ENCODE results near the gene CFAP46.
"Not testable (repeated sequence)": the region's sequence is repeated elsewhere in the genome, so short reads cannot be mapped to it uniquely, and the experiment has no call there.

CFAP46 gene

DNA sequence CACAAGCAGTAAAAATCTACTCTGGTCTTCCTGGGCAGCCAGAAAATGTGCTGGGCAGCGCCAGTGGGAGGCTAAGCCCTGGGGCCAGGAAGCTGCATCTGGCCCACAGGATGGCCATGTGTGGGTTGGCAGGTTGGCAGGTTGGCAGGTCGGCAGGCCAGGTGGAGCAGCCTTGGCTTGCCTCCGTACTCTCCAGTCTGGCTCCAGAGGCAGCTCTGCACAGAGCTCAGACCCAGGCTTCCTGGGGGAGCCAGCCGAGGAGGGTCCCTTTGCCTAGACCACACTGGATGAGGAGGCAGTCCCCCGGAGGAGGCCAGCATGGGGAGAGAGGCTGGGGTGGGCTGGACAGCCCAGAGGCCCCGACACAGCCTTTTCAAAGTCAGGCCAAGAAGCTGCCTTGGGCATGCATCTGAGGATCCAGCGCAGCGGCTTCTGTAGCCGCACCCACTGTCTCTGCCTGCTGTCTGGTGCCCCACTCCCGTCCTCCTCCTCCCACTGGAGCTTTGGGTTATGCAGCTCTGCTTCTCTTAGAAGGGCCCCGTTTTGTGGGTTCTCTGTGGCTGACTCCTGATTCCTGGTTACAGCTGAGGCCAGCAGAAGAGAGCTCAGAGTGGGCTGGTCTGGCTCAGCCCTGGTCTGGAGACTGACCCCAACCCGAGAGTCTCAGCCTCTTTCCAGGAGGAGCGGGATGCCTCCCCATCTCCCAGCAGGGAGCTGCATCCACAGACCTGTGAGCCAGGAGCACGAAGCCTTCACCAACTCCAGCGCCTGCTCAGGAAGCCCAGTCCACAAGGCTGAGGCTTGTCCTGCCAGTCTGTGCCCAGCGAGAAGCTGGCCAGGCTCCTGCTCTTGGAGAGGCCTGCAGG, 44.6 kb downstream of the CFAP46 start:
- intact Hi-C loops (cut with DNase I): no loop called here
- peak in 4 of 42 donors; percentile 5 to 15 (median 8) for DNase-seq

DNA sequence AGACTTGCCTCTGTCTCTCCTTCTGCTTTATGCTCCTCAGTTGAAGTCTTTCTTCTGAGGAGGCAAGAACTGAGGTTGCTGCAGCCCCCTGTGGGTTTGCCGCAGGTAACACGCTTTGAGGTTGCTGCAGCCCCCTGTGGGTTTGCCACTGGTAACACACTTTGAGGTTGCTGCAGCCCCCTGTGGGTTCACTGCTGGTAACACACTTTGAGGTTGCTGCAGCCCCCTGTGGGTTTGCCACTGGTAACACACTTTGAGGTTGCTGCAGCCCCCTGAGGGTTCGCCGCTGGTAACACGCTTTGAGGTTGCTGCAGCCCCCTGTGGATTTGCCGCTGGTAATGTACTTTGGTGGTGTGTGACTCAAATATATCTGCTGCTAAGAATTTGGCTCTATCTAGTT, 48.6 kb downstream of the CFAP46 start:
- DNase-seq: peak in 2 of 42 donors; percentile 0 to 8
- intact Hi-C loops (cut with DNase I): not testable (repeated sequence)

DNA sequence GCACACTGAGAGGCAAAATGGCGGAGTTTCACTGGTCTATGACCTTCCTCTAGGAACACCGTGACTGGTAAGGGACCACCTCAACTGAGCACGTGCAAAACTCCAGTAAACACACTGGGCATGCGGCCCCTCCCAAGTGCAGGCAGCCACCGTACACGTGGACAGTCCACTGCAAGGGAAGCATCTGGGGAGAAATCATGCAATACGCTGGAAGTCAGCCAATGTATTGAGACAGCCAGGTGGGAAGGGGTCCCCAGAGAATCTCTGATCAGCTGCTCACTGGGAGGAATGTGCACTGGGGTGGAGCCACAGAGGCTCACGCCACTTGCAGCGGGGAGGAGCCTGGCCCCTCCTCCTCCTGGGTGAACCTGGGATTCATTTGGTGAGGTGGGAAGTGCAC, 49.3 kb downstream of the CFAP46 start:
- intact Hi-C loops (cut with DNase I): no loop called here
- peak in 7 of 42 donors; percentile 1 to 32 (median 10) for DNase-seq

DNA sequence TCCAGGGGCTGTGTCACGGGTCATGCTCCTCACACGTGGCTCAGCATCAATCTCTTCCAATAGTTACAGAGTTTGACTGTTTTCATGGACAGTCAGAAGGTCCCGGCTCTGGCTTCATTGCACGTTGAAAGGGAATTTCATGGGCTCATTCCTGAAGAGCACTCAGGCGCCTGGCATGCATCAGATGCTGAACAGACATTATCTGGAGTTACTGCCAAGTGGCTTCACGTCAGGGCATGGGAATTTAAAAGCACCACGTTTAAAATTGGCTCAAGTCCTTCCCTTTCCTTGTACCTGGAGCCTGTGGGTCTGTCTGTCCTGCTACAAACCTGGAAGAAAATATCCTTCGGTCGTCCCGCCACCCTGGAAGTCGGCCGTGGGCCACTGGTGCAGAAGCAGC, 50.4 kb downstream of the CFAP46 start:
- intact Hi-C loops (cut with DNase I): no loop called here
- peak in 5 of 42 donors; percentile 3 to 18 (median 8) for DNase-seq

DNA sequence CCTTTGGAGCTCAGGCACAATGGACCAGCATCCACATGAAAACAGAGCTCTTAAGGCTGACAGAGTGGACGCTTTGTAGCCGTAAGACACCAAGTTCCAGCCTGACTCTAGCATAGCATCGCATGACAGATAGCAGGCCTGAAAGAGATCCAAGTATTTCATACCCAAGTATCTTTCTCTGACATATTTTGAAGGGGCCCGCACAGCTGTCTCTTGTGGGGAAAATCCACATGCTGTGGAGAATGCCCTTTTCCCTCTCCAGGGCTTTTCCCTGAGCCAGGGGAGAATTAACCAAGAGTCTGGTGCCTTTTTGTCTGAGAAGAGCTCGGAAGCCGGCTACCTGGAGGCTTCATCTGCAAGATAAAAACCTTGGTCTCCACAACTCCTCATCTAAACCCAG, 51.0 kb downstream of the CFAP46 start:
- intact Hi-C loops (cut with DNase I): no loop called here

DNA sequence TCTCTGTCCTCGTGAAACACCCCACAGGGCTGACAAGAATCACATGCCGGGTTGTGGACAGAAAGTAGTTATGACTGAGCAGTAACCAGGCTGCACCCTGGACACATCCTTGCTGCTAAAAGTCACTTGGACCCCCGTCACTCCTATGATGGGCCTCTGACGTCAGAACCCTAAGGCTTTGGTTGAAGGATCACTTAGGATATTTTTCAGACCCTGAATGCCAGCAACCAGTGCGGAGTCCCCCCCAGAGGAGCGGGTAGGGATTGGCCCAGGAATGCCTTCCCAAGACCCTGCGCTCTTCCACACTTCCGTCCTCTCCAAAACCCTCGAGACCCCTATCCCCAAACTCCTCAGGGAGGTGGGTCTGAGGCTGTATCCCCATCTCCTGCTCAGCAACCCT, 52.1 kb downstream of the CFAP46 start:
- DNase-seq: peak in 5 of 42 donors; percentile 0 to 21 (median 3)

More for the DNA sequence above, 51.0 kb downstream of the CFAP46 start:
- peak in 3 of 42 donors; percentile 1 to 11 (median 9) for DNase-seq

DNA sequence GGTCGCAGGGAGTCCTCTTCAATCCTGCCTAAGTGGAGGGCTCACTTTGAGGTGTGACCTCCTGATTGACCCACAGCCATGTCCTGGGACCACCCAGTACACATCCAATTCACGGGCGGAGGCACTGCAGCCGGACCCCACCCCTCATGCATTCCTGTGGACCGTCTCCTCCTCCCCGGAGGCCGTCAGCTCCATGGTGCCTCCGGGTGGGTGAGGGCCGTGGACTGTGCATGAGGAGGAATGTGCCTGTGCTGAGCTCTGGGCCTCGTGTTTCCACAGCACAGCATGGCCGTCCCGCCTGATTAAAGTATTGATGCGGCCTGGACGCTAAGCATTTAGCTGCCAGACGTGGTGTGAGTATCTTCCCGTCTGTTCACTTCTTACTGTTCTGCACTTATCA, 52.8 kb downstream of the CFAP46 start:
- intact Hi-C loops (cut with DNase I): no loop called here
- peak in 6 of 42 donors; percentile 2 to 30 (median 11) for DNase-seq

More for the DNA sequence above, 52.1 kb downstream of the CFAP46 start:
- intact Hi-C loops (cut with DNase I): no loop called here

DNA sequence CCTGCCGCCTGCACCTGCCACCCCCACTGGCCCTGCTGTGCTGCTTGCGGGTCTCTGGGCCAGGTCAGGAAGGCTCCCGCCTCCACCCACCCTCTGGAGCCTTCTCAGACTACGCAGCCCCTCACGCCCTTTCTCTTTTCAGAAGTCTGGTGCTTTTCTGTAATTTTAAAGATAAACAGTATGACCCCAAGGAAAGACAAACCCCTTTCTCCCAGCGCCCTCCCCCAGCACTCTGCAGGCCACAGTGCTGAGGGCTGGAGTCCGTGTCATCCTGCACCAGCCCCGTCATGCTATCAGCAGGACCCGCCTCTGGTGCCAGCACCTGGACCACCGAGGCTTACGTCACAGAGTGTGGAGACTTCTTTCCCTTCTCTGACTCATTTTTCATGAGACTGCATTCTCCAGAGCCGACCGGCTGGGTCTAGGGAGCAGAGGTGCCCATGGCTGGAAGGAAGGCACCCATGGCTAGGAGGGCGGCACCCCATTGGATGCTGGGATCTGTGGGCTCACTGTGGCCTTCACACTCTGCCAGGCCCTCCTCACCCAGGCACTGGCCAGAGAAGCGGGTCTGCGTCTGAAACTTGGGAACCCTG, 53.4 kb downstream of the CFAP46 start:
- peak in 8 of 42 donors; percentile 0 to 32 (median 10) for DNase-seq
- intact Hi-C loops (cut with DNase I): no loop called here

DNA sequence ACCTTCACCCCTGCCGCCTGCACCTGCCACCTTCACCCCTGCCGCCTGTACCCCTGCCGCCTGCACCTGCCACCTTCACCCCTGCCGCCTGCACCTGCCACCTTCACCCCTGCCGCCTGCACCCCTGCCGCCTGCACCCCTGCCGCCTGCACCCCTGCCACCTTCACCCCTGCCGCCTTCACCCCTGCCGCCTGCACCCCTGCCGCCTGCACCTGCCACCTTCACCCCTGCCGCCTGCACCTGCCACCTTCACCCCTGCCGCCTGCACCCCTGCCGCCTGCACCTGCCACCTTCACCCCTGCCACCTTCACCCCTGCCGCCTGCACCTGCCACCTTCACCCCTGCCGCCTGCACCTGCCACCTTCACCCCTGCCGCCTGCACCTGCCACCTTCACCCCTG, 53.9 kb downstream of the CFAP46 start:
- DNase-seq: peak in 2 of 42 donors; percentile 2 to 4
- intact Hi-C loops (cut with DNase I): not testable (repeated sequence)

DNA sequence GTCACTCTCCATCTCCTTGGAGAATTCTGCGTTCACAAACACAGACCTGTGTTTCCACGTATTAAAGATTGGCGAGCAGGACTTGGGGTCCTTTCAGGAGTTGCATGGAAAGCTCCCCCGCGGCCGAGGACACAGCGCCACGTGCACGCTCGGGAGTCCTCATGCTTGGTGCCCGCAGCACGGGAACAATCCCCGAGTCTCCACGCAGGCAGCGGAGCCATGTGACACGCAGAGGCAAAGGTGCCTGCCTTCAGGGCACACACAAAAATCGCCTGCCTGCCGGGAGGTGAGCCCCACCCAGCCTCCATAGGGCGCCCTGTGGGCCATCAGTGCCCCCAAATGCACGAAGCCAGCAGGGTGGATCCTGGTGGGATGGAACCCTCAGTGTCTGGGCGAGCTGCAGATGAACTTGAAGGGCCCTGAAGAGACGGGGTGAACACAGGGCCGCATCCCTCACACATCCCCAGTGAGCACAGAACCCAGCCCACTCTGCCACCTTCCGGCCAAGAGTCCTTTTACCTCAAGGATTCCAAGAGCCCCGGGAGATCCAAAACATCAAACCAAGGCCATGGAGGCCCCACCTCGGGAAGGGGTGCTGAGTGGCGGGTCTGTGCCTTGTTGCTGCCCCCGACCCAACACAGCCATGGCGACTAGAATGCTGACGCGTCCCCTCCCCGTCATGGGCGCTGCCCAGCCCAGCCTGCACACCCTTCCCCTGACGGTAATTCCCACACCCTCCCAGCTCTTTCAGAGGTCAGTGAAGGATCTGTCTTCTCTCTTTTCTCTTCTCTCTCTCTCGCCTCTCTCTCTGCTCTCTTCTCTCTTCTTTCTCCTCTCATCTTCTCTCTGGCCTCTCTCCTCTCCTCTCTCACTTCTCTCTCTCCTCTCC, 55.9 kb downstream of the CFAP46 start:
- DNase-seq: peak in 7 of 42 donors; percentile 5 to 36 (median 24)
- intact Hi-C loops (cut with DNase I): no loop called here

DNA sequence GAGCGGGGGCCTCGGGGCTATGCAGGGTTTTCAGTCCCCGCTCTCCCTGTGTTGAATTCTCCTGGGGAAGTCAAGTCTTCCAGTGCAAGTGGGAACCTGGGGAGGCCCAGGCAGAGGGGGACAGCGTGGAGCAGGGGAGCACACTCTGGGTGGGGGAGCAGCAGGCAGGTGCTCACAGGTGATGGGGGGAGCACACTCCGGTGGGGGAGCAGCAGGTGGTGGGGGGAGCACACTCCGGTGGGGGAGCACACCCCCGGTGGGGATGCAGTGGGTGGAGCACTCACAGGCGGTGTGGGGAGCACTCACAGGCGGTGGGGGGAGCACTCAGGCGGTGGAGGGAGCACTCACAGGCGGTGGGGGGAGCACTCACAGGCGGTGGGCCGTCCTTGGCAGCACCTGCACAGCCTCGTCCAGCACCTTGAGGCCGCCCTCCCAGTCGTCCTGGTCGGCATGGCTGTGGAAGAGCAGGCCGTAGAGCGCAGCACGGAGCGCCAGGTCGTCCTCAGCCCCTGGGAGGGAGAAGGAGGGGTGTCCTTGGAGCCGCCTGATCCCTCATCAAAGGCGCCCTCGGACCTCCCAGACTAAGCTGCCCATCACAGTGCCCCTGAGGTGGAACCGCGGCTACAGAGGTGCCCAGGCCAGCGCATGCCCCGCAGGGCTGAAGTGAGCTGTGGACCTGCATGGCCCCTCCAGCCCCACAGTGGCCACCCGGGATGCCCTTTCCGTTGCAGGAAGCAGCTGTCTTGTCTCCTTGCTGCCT, 56.7 kb downstream of the CFAP46 start:
- intact Hi-C loops (cut with DNase I): no loop called here
- DNase-seq: peak in 4 of 42 donors; percentile 14 to 27 (median 20)

DNA sequence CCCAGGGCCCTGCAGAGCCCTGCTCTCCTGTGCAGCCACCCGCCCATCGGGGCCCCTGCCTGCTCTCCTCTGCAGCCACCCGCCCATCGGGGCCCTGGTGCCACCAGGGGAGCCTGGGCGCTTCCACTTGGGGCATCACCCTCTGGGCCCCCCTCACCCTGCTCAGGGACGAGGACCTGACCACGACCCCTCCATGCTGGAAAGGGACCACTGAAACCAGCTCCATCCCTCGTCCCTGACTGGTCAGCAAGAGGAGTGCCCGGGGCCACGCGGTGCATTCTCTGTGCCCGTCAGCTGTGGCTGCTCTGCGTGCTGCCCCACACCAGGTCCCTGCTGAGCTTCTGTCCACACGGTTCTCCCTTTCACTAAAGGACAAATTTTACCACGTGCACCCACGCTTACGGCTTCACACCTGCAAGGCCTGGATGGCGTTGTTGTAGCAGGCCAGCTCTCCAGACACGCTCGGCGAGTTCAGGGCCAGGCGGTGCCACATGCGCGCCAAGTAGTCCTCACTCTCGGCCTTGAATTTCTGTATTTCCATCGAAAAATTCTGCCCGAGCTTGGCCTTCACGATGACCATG, 57.6 kb downstream of the CFAP46 start:
- peak in 5 of 42 donors; percentile 10 to 33 (median 14) for DNase-seq
- intact Hi-C loops (cut with DNase I): no loop called here

DNA sequence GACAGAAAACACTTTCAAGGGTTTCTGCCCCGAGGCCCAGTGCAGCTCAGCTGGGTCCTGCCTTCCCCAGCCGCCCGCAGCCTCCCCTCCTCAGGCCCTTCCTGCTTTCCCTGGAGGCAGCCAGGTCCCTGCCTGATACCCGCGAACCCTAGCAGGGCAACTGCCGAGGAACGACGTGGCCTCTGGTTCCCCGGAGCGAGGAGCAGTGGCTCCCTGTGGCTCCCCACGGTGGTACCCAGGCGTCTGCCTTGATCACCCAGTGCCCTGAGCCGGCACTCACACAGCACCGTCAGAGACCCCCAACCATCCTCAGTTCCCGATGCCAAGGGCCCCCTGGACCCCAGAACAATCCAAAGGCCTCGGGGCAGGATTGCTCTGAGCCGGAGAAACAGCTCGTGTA, 58.3 kb downstream of the CFAP46 start:
- intact Hi-C loops (cut with DNase I): no loop called here
- DNase-seq: peak in 3 of 42 donors; percentile 11 to 22 (median 18)

DNA sequence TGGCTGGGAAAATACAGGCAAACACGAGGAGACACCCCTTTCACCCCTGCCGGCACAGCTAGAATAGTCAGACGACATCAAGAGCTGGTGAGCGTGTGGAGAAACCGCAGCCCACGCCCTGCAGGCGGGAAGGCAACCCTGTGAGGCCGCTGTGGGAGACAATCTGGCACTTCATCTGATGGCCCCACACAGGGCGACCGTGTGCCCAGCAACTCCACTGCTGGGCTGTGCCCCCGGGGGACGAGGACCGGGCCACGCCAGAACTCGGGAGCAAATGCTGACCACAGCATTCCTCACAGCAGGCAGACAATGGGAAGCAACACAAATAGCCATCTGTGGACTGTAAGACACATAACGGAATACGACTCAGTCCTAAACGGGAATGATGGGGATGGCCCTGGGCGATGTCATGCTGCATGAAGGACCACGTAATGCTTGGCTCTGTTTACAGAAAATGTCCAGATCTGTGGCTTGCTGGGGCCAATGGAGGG, 58.9 kb downstream of the CFAP46 start:
- peak in 3 of 42 donors; percentile 3 to 34 (median 24) for DNase-seq
- intact Hi-C loops (cut with DNase I): no loop called here

DNA sequence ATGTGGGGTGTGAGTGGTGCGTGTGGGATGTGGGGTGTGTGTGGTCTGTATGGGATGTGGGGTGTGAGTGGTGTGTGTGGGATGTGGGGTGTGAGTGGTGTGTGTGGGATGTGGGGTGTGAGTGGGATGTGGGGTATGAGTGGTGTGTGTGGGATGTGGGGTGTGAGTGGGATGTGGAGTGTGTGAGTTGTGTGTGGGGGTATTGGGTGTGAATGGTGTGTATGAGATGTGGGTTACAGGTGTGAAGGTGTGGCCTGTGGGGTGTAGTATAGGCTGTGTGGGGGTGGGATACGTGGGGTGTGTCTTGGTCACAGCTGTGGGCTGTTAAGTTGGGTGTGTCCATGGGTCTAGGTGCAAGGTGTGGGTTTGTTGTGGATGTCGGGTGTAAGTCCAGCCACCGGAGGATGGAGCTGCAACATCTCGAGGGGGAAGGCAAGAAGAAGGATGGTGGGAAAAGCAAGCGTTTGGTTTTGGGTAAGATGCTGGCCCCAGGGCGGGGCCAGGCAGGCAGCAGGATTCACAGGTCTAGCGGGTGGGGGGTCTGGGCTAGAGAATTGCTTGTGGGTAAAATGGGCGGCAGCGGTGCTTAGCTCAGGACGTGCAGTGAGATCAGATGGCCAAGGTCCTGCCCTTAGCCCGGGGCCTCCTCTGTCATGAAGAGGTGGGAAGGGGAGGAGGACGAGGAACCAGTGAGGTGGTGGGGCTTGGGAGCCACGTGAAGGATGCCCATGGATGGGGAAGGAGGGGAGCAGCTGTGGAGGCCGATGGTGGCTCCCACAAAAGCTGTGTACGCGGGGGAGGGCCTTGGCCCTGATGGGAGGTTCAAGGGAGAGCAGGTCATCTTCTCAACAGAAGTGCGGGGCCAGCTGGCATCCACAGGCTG, 60.1 kb downstream of the CFAP46 start:
- intact Hi-C loops (cut with DNase I): no loop called here
- peak in 2 of 42 donors; percentile 9 to 17 for DNase-seq

DNA sequence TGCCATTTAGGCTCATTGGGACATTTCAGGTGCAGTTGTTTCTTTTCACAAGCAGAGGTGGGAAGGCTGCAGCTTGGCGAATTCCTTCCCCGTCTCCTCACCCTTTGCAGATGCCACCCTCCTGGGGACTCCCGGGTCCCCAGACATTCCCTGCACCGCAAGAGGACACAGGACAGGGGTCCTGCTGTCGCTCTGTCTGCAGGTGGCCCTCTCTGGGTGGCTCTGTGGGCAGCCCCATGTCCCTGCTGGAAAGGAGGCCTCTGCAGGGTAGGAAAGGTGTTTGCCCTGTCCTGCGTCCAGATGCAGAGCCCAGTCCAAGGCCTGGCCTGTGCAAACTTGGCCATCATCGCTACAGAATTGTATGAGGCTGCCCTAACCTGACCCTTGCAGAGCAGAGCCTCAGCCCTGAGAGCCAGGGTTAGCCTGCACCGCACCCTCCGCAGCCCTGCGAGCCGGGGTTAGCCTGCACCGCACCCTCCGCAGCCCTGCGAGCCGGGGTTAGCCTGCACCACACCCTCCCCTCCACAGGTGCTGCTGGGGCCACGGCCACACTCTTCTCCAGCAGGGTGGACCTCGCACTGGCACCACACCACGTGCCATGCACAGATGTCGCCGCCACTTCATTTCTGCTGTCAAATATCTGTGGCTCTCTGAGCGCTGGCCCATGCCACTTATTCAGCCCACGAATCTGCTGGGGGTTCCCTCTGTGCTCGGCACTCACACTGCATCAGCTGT, 61.0 kb downstream of the CFAP46 start:
- peak in 5 of 42 donors; percentile 1 to 28 (median 8) for DNase-seq
- intact Hi-C loops (cut with DNase I): no loop called here

Measured in head of caudate nucleus (tissue), 42 donors.